GM12801 (cell line): ENCODE data around the gene DIDO1.

Source experiments
- TF ChIP-seq, protein P1 (sequence below): IDR thresholded peaks from one replicate; pipeline ENCODE4 v1.5.1; 2011; ENCODE audit warnings: control low read depth; ENCODE audit not compliant: insufficient read length; ENCODE audit errors: extremely low read depth

DIDO1 gene

DNA sequence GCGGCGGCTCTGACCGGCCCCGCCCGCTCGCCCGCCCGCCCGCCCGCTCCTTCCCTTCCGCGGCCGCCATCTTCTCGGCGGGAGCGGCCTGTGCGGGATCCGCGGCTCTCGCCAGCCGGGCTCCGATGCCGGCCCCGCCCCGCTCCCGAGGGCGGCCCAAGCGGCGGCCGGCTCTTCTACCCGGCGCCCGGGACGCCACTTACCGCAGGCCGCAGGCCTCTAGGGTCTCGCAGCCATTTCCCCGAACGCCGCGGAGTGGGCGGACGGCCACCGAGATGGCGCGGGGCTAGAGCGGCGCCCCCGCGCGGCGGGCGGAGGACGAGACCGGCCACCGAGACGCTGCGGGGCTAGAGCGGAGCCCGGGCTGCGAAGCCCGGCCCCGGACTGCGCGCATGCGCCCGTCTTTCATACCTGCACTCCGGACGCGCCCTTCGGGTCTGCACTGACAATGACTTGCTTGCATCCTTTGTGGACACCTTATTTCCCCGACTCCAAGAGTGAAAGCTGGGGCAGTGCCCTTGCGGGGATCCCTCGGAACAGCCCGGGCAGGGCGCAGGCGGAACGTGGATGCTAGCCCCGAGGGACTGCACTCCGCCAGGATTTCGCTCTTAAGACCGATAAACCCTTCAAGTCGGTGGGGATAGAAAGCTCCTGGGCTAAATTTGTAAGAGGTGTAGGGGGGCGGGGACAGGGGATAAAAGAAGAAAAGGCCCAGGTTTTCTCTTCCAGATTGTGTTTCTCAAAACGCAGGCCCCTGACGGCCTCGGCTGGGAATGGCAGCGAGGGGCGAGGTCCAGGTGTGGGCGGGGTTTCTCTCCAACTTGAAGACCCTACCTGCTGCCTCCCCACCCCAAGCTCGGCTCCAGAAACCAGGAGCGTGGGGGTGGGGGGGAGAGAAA is at the start of gene DIDO1:
Gene DIDO1 (minus strand): TSS at position 277 of the 899 bp plus-strand sequence.
- TF ChIP-seq, protein P1, sequence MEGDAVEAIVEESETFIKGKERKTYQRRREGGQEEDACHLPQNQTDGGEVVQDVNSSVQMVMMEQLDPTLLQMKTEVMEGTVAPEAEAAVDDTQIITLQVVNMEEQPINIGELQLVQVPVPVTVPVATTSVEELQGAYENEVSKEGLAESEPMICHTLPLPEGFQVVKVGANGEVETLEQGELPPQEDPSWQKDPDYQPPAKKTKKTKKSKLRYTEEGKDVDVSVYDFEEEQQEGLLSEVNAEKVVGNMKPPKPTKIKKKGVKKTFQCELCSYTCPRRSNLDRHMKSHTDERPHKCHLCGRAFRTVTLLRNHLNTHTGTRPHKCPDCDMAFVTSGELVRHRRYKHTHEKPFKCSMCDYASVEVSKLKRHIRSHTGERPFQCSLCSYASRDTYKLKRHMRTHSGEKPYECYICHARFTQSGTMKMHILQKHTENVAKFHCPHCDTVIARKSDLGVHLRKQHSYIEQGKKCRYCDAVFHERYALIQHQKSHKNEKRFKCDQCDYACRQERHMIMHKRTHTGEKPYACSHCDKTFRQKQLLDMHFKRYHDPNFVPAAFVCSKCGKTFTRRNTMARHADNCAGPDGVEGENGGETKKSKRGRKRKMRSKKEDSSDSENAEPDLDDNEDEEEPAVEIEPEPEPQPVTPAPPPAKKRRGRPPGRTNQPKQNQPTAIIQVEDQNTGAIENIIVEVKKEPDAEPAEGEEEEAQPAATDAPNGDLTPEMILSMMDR = no peak

DNA sequence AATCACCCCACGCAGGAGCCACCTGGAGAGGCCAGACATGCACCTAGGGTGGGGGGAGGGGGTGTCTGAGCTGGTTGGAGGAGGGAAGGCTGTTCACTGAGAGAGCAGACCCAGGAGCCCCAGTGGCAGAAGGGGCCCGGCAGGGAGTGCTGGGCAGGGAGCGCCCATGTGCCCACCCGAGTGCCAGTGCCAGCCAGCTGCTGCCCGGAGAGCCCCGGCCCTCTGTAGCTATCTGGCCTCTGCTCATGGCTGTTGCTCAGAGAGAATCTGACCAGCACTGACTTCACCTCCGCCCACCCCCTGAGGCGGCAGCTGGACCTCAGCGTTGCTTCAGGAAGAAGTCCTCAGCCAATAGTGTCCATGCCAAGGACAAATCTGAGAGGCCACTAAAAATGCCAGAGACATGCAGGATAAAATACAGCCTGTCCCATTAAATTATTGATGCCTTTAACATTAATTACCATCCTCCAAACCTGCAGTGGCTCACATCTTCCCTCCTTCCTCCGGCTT is 49.0 kb upstream of the DIDO1 start:
- TF ChIP-seq, protein P1 = no peak

DNA sequence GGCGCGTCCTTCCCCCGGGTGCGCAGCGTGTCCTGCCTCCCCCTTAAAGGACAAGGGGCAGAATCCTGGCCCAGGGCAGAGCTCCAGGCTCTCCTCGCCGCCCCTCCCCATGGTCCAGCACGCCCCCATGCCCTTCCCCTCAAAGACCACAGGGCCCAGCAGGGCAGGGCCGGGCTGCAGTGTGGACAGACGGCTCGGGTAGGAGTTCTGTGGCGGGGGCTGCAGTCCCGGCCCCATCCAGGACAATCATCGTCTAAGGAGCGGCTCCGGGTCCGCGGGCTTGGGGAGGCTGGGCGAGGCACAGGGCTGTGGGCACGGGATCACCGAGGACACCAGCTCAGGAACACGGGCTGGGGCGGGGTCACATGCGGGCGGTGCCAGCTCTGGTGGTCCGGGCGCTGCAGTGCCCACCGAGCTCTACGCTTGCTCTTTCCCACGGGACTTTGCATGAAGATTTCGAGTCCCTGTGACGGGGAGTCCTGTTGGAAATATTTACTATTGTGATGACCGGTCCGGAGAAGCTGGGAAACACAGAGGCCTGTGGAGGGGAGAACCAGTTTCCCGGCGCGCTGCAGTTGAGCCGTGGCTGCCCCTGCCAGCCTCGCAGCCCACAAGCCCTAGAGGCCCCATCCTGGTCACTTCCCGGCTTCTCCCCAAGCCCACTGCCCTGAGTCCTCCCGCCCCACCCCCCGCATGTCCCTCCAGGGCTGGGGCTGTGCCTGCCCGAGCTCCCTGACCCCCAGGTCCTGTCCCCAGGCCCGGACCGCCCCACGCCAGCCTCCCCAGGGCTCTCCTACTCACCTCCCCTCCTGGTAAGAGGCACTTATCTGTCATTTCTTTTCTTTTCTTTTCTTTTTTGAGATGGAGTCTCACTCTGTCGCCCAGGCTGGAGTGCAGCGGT is 46.8 kb upstream of the DIDO1 start:
- TF ChIP-seq, protein P1 = no peak

DNA sequence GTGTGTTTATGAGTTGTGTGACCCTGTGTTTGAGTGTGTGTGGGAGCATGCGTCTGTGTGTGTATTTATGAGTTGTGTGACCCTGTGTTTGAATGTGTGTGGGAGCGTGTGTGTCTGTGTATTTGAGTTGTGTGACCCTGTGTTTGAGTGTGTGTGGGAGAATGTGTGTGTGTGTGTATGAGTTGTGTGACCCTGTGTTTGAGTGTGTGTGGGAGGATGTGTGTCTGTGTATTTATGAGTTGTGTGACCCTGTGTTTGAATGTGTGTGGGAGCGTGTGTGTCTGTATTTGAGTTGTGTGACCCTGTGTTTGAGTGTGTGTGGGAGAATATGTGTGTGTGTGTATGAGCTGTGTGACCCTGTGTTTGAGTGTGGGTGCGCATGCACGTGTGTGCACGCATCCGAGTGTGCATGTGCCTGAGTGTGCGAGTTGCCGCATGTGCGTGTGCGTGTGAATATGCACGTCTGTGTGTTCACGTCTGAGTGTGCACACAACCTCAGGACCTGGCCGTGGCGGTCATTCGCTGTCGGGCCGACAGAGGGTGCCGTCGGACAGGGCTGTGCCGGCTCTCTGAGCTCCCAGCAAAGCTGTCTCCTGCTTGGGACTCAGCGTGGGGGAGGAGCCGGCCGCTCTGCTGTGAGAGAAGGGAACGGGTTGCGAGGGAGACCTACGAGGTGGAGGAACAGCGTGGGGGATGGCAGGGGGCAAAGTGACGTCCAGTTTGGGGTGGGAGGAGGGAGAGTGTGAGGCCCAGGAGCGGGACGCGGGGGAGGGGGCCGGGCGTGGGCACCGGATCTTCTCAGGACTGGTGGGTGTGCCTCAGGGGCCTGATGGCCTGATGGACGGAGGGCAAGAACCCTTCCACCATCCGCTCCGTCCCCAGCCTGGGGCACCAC is 45.9 kb upstream of the DIDO1 start:
- TF ChIP-seq, protein P1 = peak; percentile 49

DNA sequence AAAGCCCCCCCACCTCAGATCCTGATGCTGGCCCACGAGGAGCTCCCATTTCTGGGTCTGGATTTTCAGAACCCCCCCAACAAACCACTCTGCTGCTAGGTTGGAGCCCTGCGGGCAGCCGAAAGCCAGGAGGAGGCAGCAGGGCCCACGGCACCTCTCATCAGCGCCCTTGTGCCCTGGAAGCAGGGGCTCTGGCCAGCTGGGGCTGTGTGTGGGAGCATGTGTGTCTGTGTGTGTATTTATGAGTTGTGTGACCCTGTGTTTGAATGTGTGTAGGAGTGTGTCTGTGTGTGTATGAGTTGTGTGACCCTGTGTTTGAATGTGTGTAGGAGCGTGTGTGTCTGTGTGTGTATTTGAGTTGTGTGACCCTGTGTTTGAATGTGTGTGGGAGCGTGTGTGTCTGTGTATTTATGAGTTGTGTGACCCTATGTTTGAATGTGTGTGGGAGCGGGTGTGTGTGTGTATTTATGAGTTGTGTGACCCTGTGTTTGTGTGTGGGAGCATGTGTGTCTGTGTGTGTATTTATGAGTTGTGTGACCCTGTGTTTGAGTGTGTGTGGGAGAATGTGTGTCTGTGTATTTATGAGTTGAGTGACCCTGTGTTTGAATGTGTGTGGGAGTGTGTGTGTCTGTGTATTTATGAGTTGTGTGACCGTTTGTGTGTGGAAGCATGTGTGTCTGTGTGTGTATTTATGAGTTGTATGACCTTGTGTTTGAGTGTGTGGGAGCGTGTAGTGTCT is 45.1 kb upstream of the DIDO1 start:
- TF ChIP-seq, protein P1 = no peak

DNA sequence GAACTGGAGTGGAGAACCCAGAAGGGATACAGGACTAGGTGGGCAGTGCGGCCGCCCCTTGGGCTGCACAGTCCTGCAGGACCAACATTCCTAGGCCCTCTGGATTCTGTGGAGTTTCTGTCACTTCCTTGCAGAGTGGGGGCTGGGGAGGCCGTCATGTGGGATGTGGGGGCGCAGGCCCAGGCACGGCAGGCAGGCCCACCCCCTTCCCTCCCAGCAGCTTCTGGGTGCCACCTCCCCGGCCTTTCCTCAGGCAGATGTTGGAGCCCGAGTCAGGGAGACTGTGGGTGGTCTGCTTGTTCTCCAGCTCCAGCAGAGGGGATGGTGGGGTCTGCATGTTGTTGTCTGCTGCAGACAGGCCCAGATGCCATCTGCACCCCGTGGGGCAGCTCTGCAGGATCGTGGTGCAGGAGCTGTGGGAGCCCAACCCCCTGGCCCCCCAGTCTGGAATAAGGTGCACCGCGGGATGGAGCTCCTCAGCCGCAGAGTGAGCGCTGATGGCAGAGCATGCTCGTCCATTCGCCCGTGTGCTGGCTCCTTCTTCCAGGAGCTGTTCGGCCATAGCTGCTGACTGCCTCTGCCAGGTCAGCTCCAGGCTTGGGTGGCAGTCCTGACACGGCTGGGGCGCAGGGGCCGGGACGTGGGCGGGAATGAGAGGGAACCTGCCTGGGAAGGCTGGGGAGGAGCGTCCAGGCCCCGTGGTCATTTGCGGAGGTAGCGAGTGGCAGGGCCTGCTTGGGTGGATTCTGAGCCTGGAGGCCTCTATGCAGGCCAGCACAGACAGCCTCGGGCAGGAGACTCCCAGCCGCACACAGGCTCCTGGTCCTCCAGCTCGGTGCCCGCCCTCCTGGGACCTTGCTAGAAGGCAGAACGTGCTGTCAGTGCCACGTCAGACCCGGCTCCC is 44.3 kb upstream of the DIDO1 start:
- TF ChIP-seq, protein P1 = no peak
